Measurements from ENCODE around the gene SLC44A5. TPM values are rescaled to one million over a fixed set of nuclear protein-coding genes. Genes with fewer than 3 reads are reported as not detected.

Gene SLC44A5
- total RNA-seq, 3 donors from 2014 or later, result 0.16 to 3.6 (median 3.5) TPM

DNA sequence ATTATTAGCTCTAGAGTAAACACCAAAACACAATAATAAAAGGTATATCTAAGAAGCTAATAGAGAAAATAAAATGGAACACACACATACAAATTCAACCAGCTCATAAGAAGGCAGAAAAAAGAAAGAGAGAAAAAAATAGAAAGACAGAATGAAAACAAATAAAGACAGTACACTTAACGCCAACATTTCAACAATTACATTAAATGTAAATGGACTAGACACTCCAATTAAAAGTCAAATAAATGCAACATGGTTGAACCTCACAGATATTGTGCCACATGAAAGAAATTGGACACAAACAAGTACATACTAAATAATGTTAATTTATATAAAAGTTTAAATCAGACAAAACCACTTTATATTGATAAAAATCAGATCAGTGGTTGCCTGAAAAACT, 56.0 kb downstream of the SLC44A5 start:
- no peaks in the 10 kb centered on the region for H3K27me3 ChIP-seq
- no peaks in the 10 kb centered on the region for H3K4me1 ChIP-seq
- TF ChIP-seq POLR2AphosphoS5 (IDR thresholded peaks at IDR 0.05), result no peak
- no peak for TF ChIP-seq POLR2A (IDR thresholded peaks at IDR 0.05)
- TF ChIP-seq, protein P1, sequence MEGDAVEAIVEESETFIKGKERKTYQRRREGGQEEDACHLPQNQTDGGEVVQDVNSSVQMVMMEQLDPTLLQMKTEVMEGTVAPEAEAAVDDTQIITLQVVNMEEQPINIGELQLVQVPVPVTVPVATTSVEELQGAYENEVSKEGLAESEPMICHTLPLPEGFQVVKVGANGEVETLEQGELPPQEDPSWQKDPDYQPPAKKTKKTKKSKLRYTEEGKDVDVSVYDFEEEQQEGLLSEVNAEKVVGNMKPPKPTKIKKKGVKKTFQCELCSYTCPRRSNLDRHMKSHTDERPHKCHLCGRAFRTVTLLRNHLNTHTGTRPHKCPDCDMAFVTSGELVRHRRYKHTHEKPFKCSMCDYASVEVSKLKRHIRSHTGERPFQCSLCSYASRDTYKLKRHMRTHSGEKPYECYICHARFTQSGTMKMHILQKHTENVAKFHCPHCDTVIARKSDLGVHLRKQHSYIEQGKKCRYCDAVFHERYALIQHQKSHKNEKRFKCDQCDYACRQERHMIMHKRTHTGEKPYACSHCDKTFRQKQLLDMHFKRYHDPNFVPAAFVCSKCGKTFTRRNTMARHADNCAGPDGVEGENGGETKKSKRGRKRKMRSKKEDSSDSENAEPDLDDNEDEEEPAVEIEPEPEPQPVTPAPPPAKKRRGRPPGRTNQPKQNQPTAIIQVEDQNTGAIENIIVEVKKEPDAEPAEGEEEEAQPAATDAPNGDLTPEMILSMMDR (IDR thresholded peaks at IDR 0.05), result no peak
- peaks cover 0 to 7% of the 10 kb centered on the region in 2 donors for H3K9me3 ChIP-seq
- no peak for DNase-seq (ENCODE audit: low spot score in 2 of 2)
- no peaks in the 10 kb centered on the region for H3K36me3 ChIP-seq
- H3K4me3 ChIP-seq, result no peak overlapping the region
- H3K27ac ChIP-seq, result no peak overlapping the region
- intact Hi-C loops (cut with DNase I; ENCODE audit: low total_unique reads), result no loop called here

GRCh38 chr1:75554181-75554580, 56.7 kb downstream of the SLC44A5 start:
- no peak for DNase-seq (ENCODE audit: low spot score in 2 of 2)
- H3K9me3 ChIP-seq, result peaks cover 0 to 7% of the 10 kb centered on the region in 2 donors
- H3K27ac ChIP-seq, result no peak overlapping the region
- H3K36me3 ChIP-seq, result no peaks in the 10 kb centered on the region
- intact Hi-C loops (cut with DNase I; ENCODE audit: low total_unique reads), result no loop called here
- H3K4me3 ChIP-seq, result no peak overlapping the region
- no peaks in the 10 kb centered on the region for H3K4me1 ChIP-seq
- no peaks in the 10 kb centered on the region for H3K27me3 ChIP-seq
- TF ChIP-seq, protein P1 (IDR thresholded peaks at IDR 0.05), result no peak
- TF ChIP-seq POLR2AphosphoS5 (IDR thresholded peaks at IDR 0.05), result no peak

GRCh38 chr1:75550559-75550958, 60.4 kb downstream of the SLC44A5 start:
- Histone ChIP-seq H3K27ac (no peak overlapping the region), H3K9me3 (peaks cover 0 to 7% of the 10 kb centered on the region in 2 donors), H3K4me1 (no peaks in the 10 kb centered on the region), H3K27me3 (no peaks in the 10 kb centered on the region), H3K4me3 (no peak overlapping the region), H3K36me3 (no peaks in the 10 kb centered on the region)
- no peak for TF ChIP-seq POLR2A (IDR thresholded peaks at IDR 0.05)
- no peak for DNase-seq (ENCODE audit: low spot score in 2 of 2)
- intact Hi-C loops (cut with DNase I; ENCODE audit: low total_unique reads), result no loop called here

GRCh38 chr1:75548721-75549480, 62.0 kb downstream of the SLC44A5 start:
- TF ChIP-seq, protein P1 (IDR thresholded peaks at IDR 0.05), result no peak
- TF ChIP-seq POLR2AphosphoS5 (IDR thresholded peaks at IDR 0.05), result no peak
- TF ChIP-seq POLR2A (IDR thresholded peaks at IDR 0.05), result no peak

GRCh38 chr1:75543705-75544104, 67.2 kb downstream of the SLC44A5 start:
- TF ChIP-seq POLR2AphosphoS5 (IDR thresholded peaks at IDR 0.05) (no peak), POLR2A (IDR thresholded peaks at IDR 0.05) (no peak)
- TF ChIP-seq, protein P1 (IDR thresholded peaks at IDR 0.05), result no peak
- no peaks in the 10 kb centered on the region for H3K9me3 ChIP-seq
- H3K27me3 ChIP-seq, result no peaks in the 10 kb centered on the region
- no peaks in the 10 kb centered on the region for H3K36me3 ChIP-seq
- intact Hi-C loops (cut with DNase I; ENCODE audit: low total_unique reads), result no loop called here
- DNase-seq (ENCODE audit: low spot score in 2 of 2), result no peak
- H3K27ac ChIP-seq, result no peak overlapping the region
- H3K4me1 ChIP-seq, result no peaks in the 10 kb centered on the region
- H3K4me3 ChIP-seq, result no peak overlapping the region

More at GRCh38 chr1:75548721-75549480, 62.0 kb downstream of the SLC44A5 start:
- Histone ChIP-seq H3K9me3 (no peaks in the 10 kb centered on the region), H3K4me1 (no peaks in the 10 kb centered on the region), H3K4me3 (no peak overlapping the region), H3K27ac (no peak overlapping the region), H3K36me3 (no peaks in the 10 kb centered on the region), H3K27me3 (no peaks in the 10 kb centered on the region)
- intact Hi-C loops (cut with DNase I; ENCODE audit: low total_unique reads), result no loop called here
- no peak for DNase-seq (ENCODE audit: low spot score in 2 of 2)

Data from breast epithelium (tissue), 4 donors.